Measurements from ENCODE around the gene TMEM128.
"Not testable (repeated sequence)": the region's sequence is repeated elsewhere in the genome, so short reads cannot be mapped to it uniquely, and the experiment has no call there.

Gene TMEM128

GRCh38 chr4:4217113-4217512 lies 30.9 kb downstream of the TMEM128 start:
- no peak for DNase-seq (ENCODE audit: insufficient read length)
- FAIRE-seq, result no peak

GRCh38 chr4:4216648-4217047 lies 31.4 kb downstream of the TMEM128 start:
- FAIRE-seq (no peak), DNase-seq (ENCODE audit: insufficient read length) (no peak)
- TF ChIP-seq POLR2A (IDR thresholded peaks at IDR 0.05; ENCODE audit: low read depth, low read length) (no peak), TAF1 (IDR thresholded peaks at IDR 0.05; ENCODE audit: borderline replicate concordance, low read depth, low read length) (no peak), POLR2AphosphoS5 (IDR thresholded peaks at IDR 0.05; ENCODE audit: low read depth, low read length) (no peak)

More at GRCh38 chr4:4217113-4217512, 30.9 kb downstream of the TMEM128 start:
- no peak for TF ChIP-seq TAF1 (IDR thresholded peaks at IDR 0.05; ENCODE audit: borderline replicate concordance, low read depth, low read length)
- TF ChIP-seq POLR2AphosphoS5 (IDR thresholded peaks at IDR 0.05; ENCODE audit: low read depth, low read length), result no peak
- TF ChIP-seq POLR2A (IDR thresholded peaks at IDR 0.05; ENCODE audit: low read depth, low read length), result no peak

- DNase-seq (ENCODE audit: insufficient read length); FAIRE-seq: not testable (repeated sequence)
These were observed 34.3 kb downstream of the TMEM128 start for GRCh38 chr4:4213674-4214073.

- FAIRE-seq, result no peak
- DNase-seq (ENCODE audit: insufficient read length), result no peak
- TF ChIP-seq POLR2AphosphoS5 (IDR thresholded peaks at IDR 0.05; ENCODE audit: low read depth, low read length) (no peak), POLR2A (IDR thresholded peaks at IDR 0.05; ENCODE audit: low read depth, low read length) (no peak), TAF1 (IDR thresholded peaks at IDR 0.05; ENCODE audit: borderline replicate concordance, low read depth, low read length) (no peak)
These were observed 41.8 kb downstream of the TMEM128 start for GRCh38 chr4:4206204-4206603.

- DNase-seq (ENCODE audit: insufficient read length) (no peak), FAIRE-seq (no peak)
- TF ChIP-seq TAF1 (IDR thresholded peaks at IDR 0.05; ENCODE audit: borderline replicate concordance, low read depth, low read length), result no peak
- TF ChIP-seq POLR2AphosphoS5 (IDR thresholded peaks at IDR 0.05; ENCODE audit: low read depth, low read length), result no peak
- no peak for TF ChIP-seq POLR2A (IDR thresholded peaks at IDR 0.05; ENCODE audit: low read depth, low read length)
These were observed 43.6 kb downstream of the TMEM128 start for GRCh38 chr4:4204401-4204745.

- TF ChIP-seq POLR2AphosphoS5 (IDR thresholded peaks at IDR 0.05; ENCODE audit: low read depth, low read length), result no peak
- no peak for TF ChIP-seq TAF1 (IDR thresholded peaks at IDR 0.05; ENCODE audit: borderline replicate concordance, low read depth, low read length)
- TF ChIP-seq POLR2A (IDR thresholded peaks at IDR 0.05; ENCODE audit: low read depth, low read length), result no peak
- FAIRE-seq, result no peak
- DNase-seq (ENCODE audit: insufficient read length), result no peak
These were observed 44.2 kb downstream of the TMEM128 start for GRCh38 chr4:4203688-4204400.

- TF ChIP-seq TAF1 (IDR thresholded peaks at IDR 0.05; ENCODE audit: borderline replicate concordance, low read depth, low read length) (no peak), POLR2A (IDR thresholded peaks at IDR 0.05; ENCODE audit: low read depth, low read length) (no peak), POLR2AphosphoS5 (IDR thresholded peaks at IDR 0.05; ENCODE audit: low read depth, low read length) (no peak)
- DNase-seq (ENCODE audit: insufficient read length) (no peak), FAIRE-seq (no peak)
These were observed 45.5 kb downstream of the TMEM128 start for GRCh38 chr4:4202510-4202909.

GRCh38 chr4:4200624-4201023 lies 47.4 kb downstream of the TMEM128 start:
- no peak for FAIRE-seq
- no peak for DNase-seq (ENCODE audit: insufficient read length)
- no peak for TF ChIP-seq POLR2AphosphoS5 (IDR thresholded peaks at IDR 0.05; ENCODE audit: low read depth, low read length)
- TF ChIP-seq TAF1 (IDR thresholded peaks at IDR 0.05; ENCODE audit: borderline replicate concordance, low read depth, low read length), result no peak

GRCh38 chr4:4195354-4195753 lies 52.7 kb downstream of the TMEM128 start:
- TF ChIP-seq POLR2AphosphoS5 (IDR thresholded peaks at IDR 0.05; ENCODE audit: low read depth, low read length) (no peak), POLR2A (IDR thresholded peaks at IDR 0.05; ENCODE audit: low read depth, low read length) (no peak), TAF1 (IDR thresholded peaks at IDR 0.05; ENCODE audit: borderline replicate concordance, low read depth, low read length) (no peak)
- no peak for DNase-seq (ENCODE audit: insufficient read length)
- no peak for FAIRE-seq

- DNase-seq (ENCODE audit: insufficient read length); FAIRE-seq: not testable (repeated sequence)
These were observed 59.5 kb downstream of the TMEM128 start for GRCh38 chr4:4188557-4188956.

All from GM12892 (cell line).